C4-2B (cell line): ENCODE data around the gene GABRG3.

Experiments used
- CTCF ChIP-seq: fragments of 450-650 bp; conservative IDR thresholded peaks from 2 replicates; pipeline ENCODE4 v1.5.1; 2017; ENCODE audit warnings: mild to moderate bottlenecking
- ZFX ChIP-seq: fragments of 450-650 bp; IDR thresholded peaks from 2 replicates; pipeline ENCODE4 v1.6.1; 2017

GRCh38 chr15:27081676-27082418 is 110.9 kb downstream of the GABRG3 start:
- TF ChIP-seq CTCF = no peak
- TF ChIP-seq ZFX = no peak
